SK-N-MC (cell line): ENCODE results near the gene MAMSTR.

Experiments
- DNase-seq: peaks from one replicate; pipeline ENCODE4 v3.0.0-alpha.2; 2011; ENCODE audit warnings: low read depth, low spot score
- H3K27ac ChIP-seq: fragments of 200-600 bp; sonication (generic); 2 replicates; pipeline ENCODE4 v1.5.1; 2016; ENCODE audit warnings: mixed run types
- H3K36me3 ChIP-seq: fragments of 200-600 bp; sonication (generic); 2 replicates; pipeline ENCODE4 v1.6.1; 2017; ENCODE audit warnings: antibody characterized with exemption, low read length, mixed read lengths; ENCODE audit not compliant: insufficient read depth
- H3K4me3 ChIP-seq: fragments of 200-600 bp; sonication (generic); 2 replicates; pipeline ENCODE4 v1.5.1; 2016
- H3K9ac ChIP-seq: fragments of 200-600 bp; sonication (generic); 2 replicates; pipeline ENCODE4 v1.8.0; 2017; ENCODE audit warnings: mixed run types, mixed read lengths; ENCODE audit not compliant: insufficient read length
- H3K9me3 ChIP-seq: fragments of 200-600 bp; sonication (generic); 2 replicates; pipeline ENCODE4 v1.6.1; 2017; ENCODE audit warnings: low read depth, mild to moderate bottlenecking, antibody characterized with exemption, low read length, moderate library complexity, mixed read lengths
- EZH2 ChIP-seq: fragments of 200-600 bp; sonication (generic); IDR thresholded peaks from one replicate; pipeline ENCODE4 v1.6.1; 2017; ENCODE audit warnings: antibody characterized with exemption
- FOXP2 ChIP-seq: optimal IDR thresholded peaks from 2 replicates; pipeline ENCODE3; 2011; ENCODE audit warnings: mild to moderate bottlenecking, moderate library complexity; ENCODE audit not compliant: insufficient read depth; ENCODE audit errors: extremely low read length, control extremely low read depth
- POLR2AphosphoS5 ChIP-seq: IDR thresholded peaks from 2 replicates; pipeline ENCODE4 v1.6.1; 2012; ENCODE audit warnings: mild to moderate bottlenecking, low read depth, low read length, borderline replicate concordance

MAMSTR gene

GRCh38 chr19:48756212-48756611 is 36.7 kb upstream of the MAMSTR start:
- H3K36me3 ChIP-seq: no peaks in the 10 kb centered on the region
- no peak overlapping the region for H3K9ac ChIP-seq
- no peak for DNase-seq
- TF ChIP-seq EZH2: no peak
- no peak overlapping the region for H3K4me3 ChIP-seq
- no peaks in the 10 kb centered on the region for H3K9me3 ChIP-seq
- H3K27ac ChIP-seq: no peak overlapping the region

- Histone ChIP-seq H3K27ac (no peak overlapping the region), H3K9me3 (no peaks in the 10 kb centered on the region), H3K36me3 (no peaks in the 10 kb centered on the region), H3K4me3 (no peak overlapping the region), H3K9ac (no peak overlapping the region)
- TF ChIP-seq FOXP2: no peak
- no peak for TF ChIP-seq POLR2AphosphoS5
- TF ChIP-seq EZH2: no peak
- DNase-seq: no peak
Observed at GRCh38 chr19:48755787-48756186, 36.3 kb upstream of the MAMSTR start.

- H3K9me3 ChIP-seq: no peaks in the 10 kb centered on the region
- TF ChIP-seq FOXP2: no peak
- TF ChIP-seq POLR2AphosphoS5: no peak
- no peak for TF ChIP-seq EZH2
- H3K4me3 ChIP-seq: no peak within 1 kb of the TSS
- H3K9ac ChIP-seq: no peak within 1 kb of the TSS
- H3K36me3 ChIP-seq: no peaks in the 10 kb centered on the region
- no peak within 1 kb of the TSS for H3K27ac ChIP-seq
- DNase-seq: no peak
Observed at GRCh38 chr19:48755084-48755641, 35.6 kb upstream of the MAMSTR start, which contains the start of gene FGF21. TSS of gene FGF21 (plus strand) at chr19:48755524. CDS start at chr19:48756237, 713 bp downstream.

- no peak within 1 kb of the TSS for H3K4me3 ChIP-seq
- TF ChIP-seq EZH2 (no peak), FOXP2 (no peak), POLR2AphosphoS5 (no peak)
- no peaks in the 10 kb centered on the region for H3K9me3 ChIP-seq
- H3K9ac ChIP-seq: no peak within 1 kb of the TSS
- no peaks in the 10 kb centered on the region for H3K36me3 ChIP-seq
- no peak within 1 kb of the TSS for H3K27ac ChIP-seq
- DNase-seq: no peak
Observed at GRCh38 chr19:48752496-48753365, 33.2 kb upstream of the MAMSTR start, which contains the start of gene FUT1. TSS of gene FUT1 (minus strand) at chr19:48752641. CDS start at chr19:48751281, 1,360 bp downstream.

GRCh38 chr19:48751845-48752495 is 32.4 kb upstream of the MAMSTR start:
- no peak overlapping the region for H3K4me3 ChIP-seq
- H3K9me3 ChIP-seq: no peaks in the 10 kb centered on the region
- TF ChIP-seq FOXP2 (no peak), POLR2AphosphoS5 (no peak), EZH2 (no peak)
- H3K27ac ChIP-seq: no peak overlapping the region
- no peak overlapping the region for H3K9ac ChIP-seq
- no peaks in the 10 kb centered on the region for H3K36me3 ChIP-seq
- no peak for DNase-seq

GRCh38 chr19:48750771-48751504 is 31.4 kb upstream of the MAMSTR start:
- Histone ChIP-seq H3K36me3 (no peaks in the 10 kb centered on the region), H3K9ac (no peak overlapping the region), H3K4me3 (no peak overlapping the region), H3K27ac (no peak overlapping the region), H3K9me3 (no peaks in the 10 kb centered on the region)
- DNase-seq: no peak
- TF ChIP-seq EZH2: no peak
- no peak for TF ChIP-seq FOXP2
- no peak for TF ChIP-seq POLR2AphosphoS5

- no peaks in the 10 kb centered on the region for H3K9me3 ChIP-seq
- DNase-seq: no peak
- no peak for TF ChIP-seq EZH2
- TF ChIP-seq FOXP2: no peak
- TF ChIP-seq POLR2AphosphoS5: no peak
- no peaks in the 10 kb centered on the region for H3K36me3 ChIP-seq
- no peak overlapping the region for H3K9ac ChIP-seq
- no peak overlapping the region for H3K27ac ChIP-seq
- no peak overlapping the region for H3K4me3 ChIP-seq
Observed at GRCh38 chr19:48750351-48750750, 30.8 kb upstream of the MAMSTR start.

GRCh38 chr19:48749571-48750198 is 30.2 kb upstream of the MAMSTR start:
- Histone ChIP-seq H3K27ac (no peak overlapping the region), H3K36me3 (no peaks in the 10 kb centered on the region), H3K4me3 (no peak overlapping the region), H3K9ac (no peak overlapping the region), H3K9me3 (no peaks in the 10 kb centered on the region)
- no peak for TF ChIP-seq FOXP2
- TF ChIP-seq EZH2: no peak
- TF ChIP-seq POLR2AphosphoS5: no peak
- DNase-seq: no peak
